HG03095 (cell line): ENCODE results near the gene SHQ1.
"Not testable (repeated sequence)": the region's sequence is repeated elsewhere in the genome, so short reads cannot be mapped to it uniquely, and the experiment has no call there.

ENCODE experiments used
- ATAC-seq: cut with Tn5 transposase; IDR thresholded peaks from one replicate; pipeline ENCODE4 v1.9.1; 2021; ENCODE audit warnings: moderate library complexity; ENCODE audit not compliant: unreplicated experiment

SHQ1 gene

GRCh38 chr3:72754582-72754981 is 93.7 kb downstream of the SHQ1 start:
- ATAC-seq: no peak

- no peak for ATAC-seq
These were observed 94.8 kb downstream of the SHQ1 start for GRCh38 chr3:72753495-72753894.

GRCh38 chr3:72750405-72750965 is 97.8 kb downstream of the SHQ1 start:
- ATAC-seq: no peak

GRCh38 chr3:72748659-72749058 is 99.6 kb downstream of the SHQ1 start:
- ATAC-seq: no peak

- ATAC-seq: no peak
These were observed 101.5 kb downstream of the SHQ1 start for GRCh38 chr3:72746430-72747411.

GRCh38 chr3:72745146-72745999 is 102.9 kb downstream of the SHQ1 start:
- no peak for ATAC-seq

- ATAC-seq: no peak
These were observed 103.9 kb downstream of the SHQ1 start for GRCh38 chr3:72744330-72744729.

- ATAC-seq: no peak
These were observed 108.4 kb downstream of the SHQ1 start for GRCh38 chr3:72739531-72740466.

- ATAC-seq: no peak
These were observed 109.3 kb downstream of the SHQ1 start for GRCh38 chr3:72738752-72739530.

GRCh38 chr3:72735072-72735471 is 113.2 kb downstream of the SHQ1 start:
- not testable (repeated sequence) for ATAC-seq

- no peak for ATAC-seq
These were observed 114.6 kb downstream of the SHQ1 start for GRCh38 chr3:72733676-72734075.

- ATAC-seq: not testable (repeated sequence)
These were observed 115.4 kb downstream of the SHQ1 start for GRCh38 chr3:72732666-72733345.

GRCh38 chr3:72728958-72729467 is 119.2 kb downstream of the SHQ1 start:
- ATAC-seq: no peak

GRCh38 chr3:72728329-72728889 is 119.8 kb downstream of the SHQ1 start:
- ATAC-seq: no peak

- no peak for ATAC-seq
These were observed 120.5 kb downstream of the SHQ1 start for GRCh38 chr3:72727726-72728125.

GRCh38 chr3:72727172-72727571 is 121.1 kb downstream of the SHQ1 start:
- no peak for ATAC-seq

- ATAC-seq: no peak
These were observed 123.0 kb downstream of the SHQ1 start for GRCh38 chr3:72725229-72725628.

GRCh38 chr3:72724070-72724469 is 124.2 kb downstream of the SHQ1 start:
- no peak for ATAC-seq
